ENCODE results near the gene PASD1.

DNA sequence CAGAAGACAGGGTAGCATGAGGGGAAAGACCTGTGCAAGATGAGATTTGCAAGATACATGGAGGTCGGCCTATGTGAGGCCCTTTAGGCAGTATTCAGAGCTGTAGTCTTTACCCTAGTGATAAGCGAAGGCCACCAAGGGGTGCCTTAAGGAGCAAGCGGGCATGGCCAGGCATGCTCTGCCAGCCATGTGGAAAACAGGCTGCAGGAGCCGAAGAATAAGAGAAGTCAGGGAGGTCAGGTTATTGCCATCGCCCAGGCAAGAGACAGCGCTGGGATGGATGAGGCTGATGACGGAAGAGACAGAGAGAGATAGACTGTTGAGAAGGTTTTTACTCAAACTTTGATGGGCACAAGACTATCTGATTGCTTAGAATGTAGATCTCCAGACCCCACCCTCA lies 145.3 kb downstream of the PASD1 start:
- TF ChIP-seq POLR2A (IDR thresholded peaks at IDR 0.05; ENCODE audit: low read length) (no peak), GATA1 (IDR thresholded peaks at IDR 0.05; ENCODE audit: low read depth, low read length) (no peak)
